Right lobe of liver (tissue), 6 donors: ENCODE data around the gene DRC1. TPM values are rescaled to one million over a fixed set of nuclear protein-coding genes. Genes with fewer than 3 reads are reported as not detected.

Experiments
- ATAC-seq, 4 donors: fragments of 200-7000 bp; cut with Tn5 transposase; one replicate each; pipeline ENCODE4 v1.9.1; 2020; ENCODE audit warnings: mild to moderate bottlenecking in 4 of 4, moderate library complexity in 4 of 4
- DNase-seq, 3 donors: peaks; one replicate each; pipeline ENCODE4 v3.0.0-alpha.2; 2020
- H3K27ac ChIP-seq, 3 donors: fragments of 200-600 bp; one replicate each; pipeline ENCODE4 v1.8.0; 2022
- H3K27me3 ChIP-seq, 2 donors: fragments of 200-600 bp; one replicate each; pipeline ENCODE4 v1.8.0; 2022
- H3K36me3 ChIP-seq, 4 donors: fragments of 200-600 bp; sonication (generic) in 1 of 4; one replicate each; pipeline versions ENCODE4 v1.5.1 to v1.8.0; 2017 to 2022; ENCODE audit warnings: control low read depth in 1 of 4
- H3K4me1 ChIP-seq, 4 donors: fragments of 200-600 bp; sonication (generic) in 1 of 4; one replicate each; pipeline versions ENCODE4 v1.5.1 to v1.8.0; 2017 to 2022; ENCODE audit warnings: control low read depth in 1 of 4
- H3K4me3 ChIP-seq, 3 donors: fragments of 200-600 bp; one replicate each; pipeline ENCODE4 v1.8.0; 2022
- H3K9me3 ChIP-seq, 4 donors: fragments of 200-600 bp; sonication (generic) in 1 of 4; one replicate each; pipeline versions ENCODE4 v1.5.1 to v1.8.0; 2017 to 2022; ENCODE audit warnings: control low read depth in 1 of 4
- POLR2A ChIP-seq: fragments of 450-650 bp; IDR thresholded peaks from one replicate; pipeline ENCODE4 v1.6.1; 2017; ENCODE audit warnings: antibody characterized with exemption, mild to moderate bottlenecking
- WGBS: methylation state at CpG from one replicate; pipeline ENCODE4 v1.1.6; 2018; ENCODE audit warnings: low coverage, low lambda C conversion rate; ENCODE audit not compliant: insufficient coverage; ENCODE audit errors: missing lambda C conversion rate; 5-methylcytosine and 5-hydroxymethylcytosine counted together
- intact Hi-C, 2 donors: fragments of 100-400 bp; cut with DNase I; formaldehyde crosslinking; loops; one replicate each; pipeline versions ENCODE4 v1.11.2 to v1.14.1; 2022
- total RNA-seq, 6 experiments: library from RNA; depleted of rRNA in 2 of 6; stranded (reverse); fragments of >200 nt in 2 of 6; fragmentation: NEBNext Ultra II Directional in 3 of 6; extraction: Animal tissue kit (Norgen Biotek cat#: 25700) in 3 of 6; gene quantifications; one replicate each; pipeline versions ENCODE4 v1.1.0 to v1.2.4, GENCODE V29; 2016 to 2023
- TF ChIP-seq, protein P1 (sequence below), 4 donors: fragments of 200-600 bp in 3 of 4; fragments of 450-650 bp in 1 of 4; IDR thresholded peaks; one replicate each; pipeline versions ENCODE4 v1.5.1 to v1.8.0; 2016 to 2022; ENCODE audit warnings: antibody characterized with exemption in 4 of 4, mild to moderate bottlenecking in 2 of 4
- donor health status: DM: no; HTN: yes; CAD: no.
- donor health status: DM: no; HTN: no; CAD: no.
- donor health status: DM: no; HTN: no; CAD: no.
- donor health status: DM: no; HTN: yes; CAD: no.
- donor health status: DM: no; HTN: yes; CAD: no.

Gene DRC1
- total RNA-seq, 6 experiments from 2014 or later = 0.31 TPM; not detected in 4

DNA sequence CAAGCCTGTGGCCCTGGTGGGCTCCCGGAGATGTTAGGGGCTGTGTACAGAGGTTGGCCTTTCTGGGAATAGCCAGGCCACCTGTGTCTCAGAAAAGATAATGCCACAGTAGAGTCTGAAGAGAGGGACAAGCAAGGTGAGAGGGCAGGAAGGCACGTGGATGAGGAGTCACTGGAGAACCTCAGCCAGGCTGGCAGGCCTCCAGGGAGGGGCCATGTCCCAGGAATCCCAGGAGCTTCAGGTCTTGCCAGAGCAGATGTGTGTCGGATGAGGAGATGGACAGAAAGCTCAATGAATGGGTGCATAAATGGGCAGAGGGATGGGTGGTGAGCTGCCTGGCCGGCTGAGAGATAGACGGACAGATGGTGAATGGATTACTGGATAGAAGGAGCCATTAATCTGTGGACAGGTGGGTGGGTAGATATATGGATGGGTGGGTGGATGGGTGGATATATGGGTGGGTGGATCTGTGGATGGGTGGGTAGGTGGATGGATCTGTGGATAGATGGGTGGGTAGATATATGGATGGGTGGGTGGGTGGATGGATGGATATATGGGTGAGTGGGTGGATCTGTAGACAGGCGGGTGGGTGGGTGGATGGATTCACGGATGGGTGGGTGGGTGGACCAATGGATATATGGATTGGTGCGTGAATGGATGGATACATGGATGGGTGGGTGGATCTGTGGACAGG is 84.2 kb downstream of the DRC1 start:
- Histone ChIP-seq H3K4me3 (no peak overlapping the region), H3K27me3 (no peaks in the 10 kb centered on the region), H3K4me1 (peaks cover 0 to 19% (median 7%) of the 10 kb centered on the region in 4 donors), H3K36me3 (no peaks in the 10 kb centered on the region), H3K9me3 (no peaks in the 10 kb centered on the region), H3K27ac (no peak overlapping the region)
- intact Hi-C loops = no loop called here
- WGBS = 76% methylated on average over 7 of the region's 8 CpGs
- no peak for ATAC-seq
- no peak for TF ChIP-seq POLR2A
- TF ChIP-seq, protein P1, sequence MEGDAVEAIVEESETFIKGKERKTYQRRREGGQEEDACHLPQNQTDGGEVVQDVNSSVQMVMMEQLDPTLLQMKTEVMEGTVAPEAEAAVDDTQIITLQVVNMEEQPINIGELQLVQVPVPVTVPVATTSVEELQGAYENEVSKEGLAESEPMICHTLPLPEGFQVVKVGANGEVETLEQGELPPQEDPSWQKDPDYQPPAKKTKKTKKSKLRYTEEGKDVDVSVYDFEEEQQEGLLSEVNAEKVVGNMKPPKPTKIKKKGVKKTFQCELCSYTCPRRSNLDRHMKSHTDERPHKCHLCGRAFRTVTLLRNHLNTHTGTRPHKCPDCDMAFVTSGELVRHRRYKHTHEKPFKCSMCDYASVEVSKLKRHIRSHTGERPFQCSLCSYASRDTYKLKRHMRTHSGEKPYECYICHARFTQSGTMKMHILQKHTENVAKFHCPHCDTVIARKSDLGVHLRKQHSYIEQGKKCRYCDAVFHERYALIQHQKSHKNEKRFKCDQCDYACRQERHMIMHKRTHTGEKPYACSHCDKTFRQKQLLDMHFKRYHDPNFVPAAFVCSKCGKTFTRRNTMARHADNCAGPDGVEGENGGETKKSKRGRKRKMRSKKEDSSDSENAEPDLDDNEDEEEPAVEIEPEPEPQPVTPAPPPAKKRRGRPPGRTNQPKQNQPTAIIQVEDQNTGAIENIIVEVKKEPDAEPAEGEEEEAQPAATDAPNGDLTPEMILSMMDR (IDR thresholded peaks at IDR 0.05) = no peak
- DNase-seq = peak in 1 of 3 donors; percentile 31

DNA sequence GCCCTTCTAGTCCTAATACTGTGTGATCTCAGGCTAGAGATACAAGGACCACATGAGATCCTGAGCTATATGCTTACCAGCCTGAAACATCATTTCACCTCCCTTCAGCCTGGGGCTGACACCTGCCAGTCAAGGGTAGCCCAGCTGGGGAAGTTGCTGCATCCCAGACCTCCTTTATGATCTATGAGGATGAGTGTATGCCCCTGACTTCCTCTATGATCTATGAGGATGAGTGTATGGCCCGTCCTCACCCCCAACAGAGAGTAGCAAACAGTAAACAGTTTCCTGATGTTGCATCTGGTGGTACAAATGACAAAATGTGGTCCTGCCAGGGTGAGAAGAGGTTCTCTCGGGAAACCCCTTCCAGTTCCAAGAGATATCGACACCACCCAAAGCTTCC is 85.1 kb downstream of the DRC1 start:
- no peaks in the 10 kb centered on the region for H3K27me3 ChIP-seq
- intact Hi-C loops = no loop called here
- no peaks in the 10 kb centered on the region for H3K36me3 ChIP-seq
- WGBS = no CpG with 5 or more reads among the region's 3 CpGs
- H3K4me3 ChIP-seq = no peak overlapping the region
- DNase-seq (peak in 1 of 3 donors; percentile 11), ATAC-seq (no peak)
- TF ChIP-seq, protein P1 (IDR thresholded peaks at IDR 0.05) = no peak
- TF ChIP-seq POLR2A = no peak
- peaks cover 0 to 24% (median 11%) of the 10 kb centered on the region in 4 donors for H3K4me1 ChIP-seq
- H3K27ac ChIP-seq = no peak overlapping the region
- H3K9me3 ChIP-seq = no peaks in the 10 kb centered on the region

DNA sequence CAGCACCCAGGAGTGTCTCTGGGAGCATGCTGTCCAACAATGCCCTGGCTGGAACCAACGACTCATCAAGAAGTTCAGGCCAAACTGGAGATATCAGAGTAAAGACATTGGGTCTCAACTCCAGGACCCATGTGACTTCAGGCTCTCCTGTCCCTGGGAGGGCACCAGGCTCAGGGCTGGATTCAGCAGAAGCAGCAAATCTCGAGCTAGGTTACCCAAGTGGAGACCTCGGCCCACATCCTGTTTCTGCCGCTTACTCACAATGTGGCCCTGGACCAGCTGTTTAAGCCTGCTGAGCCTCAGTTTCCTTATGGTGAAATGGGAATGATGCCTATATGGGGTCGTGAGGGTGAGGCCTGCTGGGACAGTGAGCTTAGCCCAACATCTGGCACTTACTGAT is 85.5 kb downstream of the DRC1 start:
- WGBS = 56% methylated on average over 2 of the region's 5 CpGs
- DNase-seq (peak in 1 of 3 donors; percentile 14), ATAC-seq (no peak)
- Histone ChIP-seq H3K27me3 (no peaks in the 10 kb centered on the region), H3K27ac (no peak overlapping the region), H3K36me3 (no peaks in the 10 kb centered on the region), H3K4me1 (peaks cover 0 to 26% (median 12%) of the 10 kb centered on the region in 4 donors), H3K4me3 (no peak overlapping the region), H3K9me3 (no peaks in the 10 kb centered on the region)
- TF ChIP-seq, protein P1 (IDR thresholded peaks at IDR 0.05) = no peak
- TF ChIP-seq POLR2A = no peak
- intact Hi-C loops = no loop called here

DNA sequence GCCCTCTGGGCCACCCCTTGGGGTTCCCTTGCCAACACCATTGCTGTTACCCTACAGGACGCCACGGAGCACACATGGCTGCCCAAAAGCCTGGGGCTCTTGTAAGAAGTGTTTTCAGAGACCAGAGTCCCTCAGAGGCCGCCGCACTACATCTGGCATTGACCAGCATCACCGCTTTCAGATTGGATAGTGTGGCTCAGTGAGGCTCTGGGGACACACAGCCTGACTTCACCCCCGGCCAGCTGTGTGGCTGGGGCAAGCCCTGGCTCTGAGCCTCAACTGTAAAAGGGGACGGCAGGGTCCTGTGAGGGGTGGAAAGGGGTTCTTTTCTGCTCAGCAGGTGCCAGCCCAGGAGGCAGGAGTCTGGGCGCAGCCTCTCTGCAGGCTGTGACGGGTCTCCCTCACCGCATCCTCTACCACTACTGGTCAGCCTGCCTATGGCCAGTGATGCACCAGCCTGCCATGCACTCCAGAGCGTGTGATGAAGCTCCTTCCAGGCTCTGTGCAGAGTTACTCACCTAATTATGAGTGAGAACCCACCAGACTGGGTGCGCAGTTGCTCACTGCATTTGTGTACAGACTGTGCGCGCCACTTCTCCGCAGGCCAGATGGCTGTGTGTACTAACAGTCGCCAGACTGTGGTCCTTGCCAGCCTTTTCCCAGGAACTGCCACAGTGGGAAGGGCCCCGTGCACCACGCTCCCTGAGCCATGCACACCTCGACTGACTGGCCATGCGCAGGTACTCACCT is 86.9 kb downstream of the DRC1 start:
- TF ChIP-seq, protein P1 (IDR thresholded peaks at IDR 0.05) = no peak
- TF ChIP-seq POLR2A = no peak
- DNase-seq (peak in 1 of 3 donors; percentile 45), ATAC-seq (no peak)
- Histone ChIP-seq H3K9me3 (no peaks in the 10 kb centered on the region), H3K27ac (no peak overlapping the region), H3K4me1 (peaks cover 0 to 22% (median 9%) of the 10 kb centered on the region in 4 donors), H3K36me3 (no peaks in the 10 kb centered on the region), H3K4me3 (no peak overlapping the region), H3K27me3 (no peaks in the 10 kb centered on the region)
- intact Hi-C loops = no loop called here
- WGBS = 100% methylated on average over 2 of the region's 20 CpGs
